Naive B cell (primary cell): ENCODE results near the gene BUB1B. TPM values are rescaled to one million over a fixed set of nuclear protein-coding genes. Genes with fewer than 3 reads are reported as not detected.
A peak's percentile ranks its signal among the peaks of the same experiment; 100 is the strongest.

Source experiments
- ATAC-seq, 2 donors: fragments of 150-1000 bp; cut with Tn5 transposase; 2 replicates each; pipeline ENCODE4 v1.10.0; 2021; ENCODE audit warnings: low read depth in 2 of 2, mild to moderate bottlenecking in 2 of 2, moderate library complexity in 2 of 2
- DNase-seq: peaks from one replicate; pipeline ENCODE4 v3.0.0; 2022
- H3K27ac Mint-ChIP-seq, 6 donors: one replicate each; pipeline ENCODE4 v1.8.0; 2020 to 2022; ENCODE audit warnings: mild to moderate bottlenecking in 6 of 6, mixed read lengths in 6 of 6, moderate library complexity in 5 of 6, inconsistent platforms in 2 of 6
- H3K27me3 Mint-ChIP-seq, 3 donors: one replicate each; pipeline ENCODE4 v1.8.0; 2021 to 2022; ENCODE audit warnings: mixed read lengths in 3 of 3, mild to moderate bottlenecking in 1 of 3
- H3K36me3 Mint-ChIP-seq, 2 donors: one replicate each; pipeline ENCODE4 v1.8.0; 2020 to 2022; ENCODE audit warnings: mixed read lengths in 2 of 2, inconsistent platforms in 1 of 2, mild to moderate bottlenecking in 1 of 2
- H3K4me1 Mint-ChIP-seq, 3 donors: one replicate each; pipeline ENCODE4 v1.8.0; 2020 to 2022; ENCODE audit warnings: mixed read lengths in 3 of 3, inconsistent platforms in 1 of 3, mild to moderate bottlenecking in 1 of 3, moderate library complexity in 1 of 3
- H3K4me3 Mint-ChIP-seq, 8 donors: one replicate each; pipeline ENCODE4 v1.8.0; 2020 to 2022; ENCODE audit warnings: mild to moderate bottlenecking in 8 of 8, mixed read lengths in 8 of 8, moderate library complexity in 8 of 8, inconsistent platforms in 2 of 8
- H3K9me3 Mint-ChIP-seq, 7 donors: one replicate each; pipeline ENCODE4 v1.8.0; 2020 to 2022; ENCODE audit warnings: mixed read lengths in 7 of 7, mild to moderate bottlenecking in 5 of 7, inconsistent platforms in 2 of 7, moderate library complexity in 1 of 7
- polyA plus RNA-seq, 6 donors: library from polyadenylated mRNA; unstranded; fragments of 300-500 nt; fragmentation: Illumina TruSeq; gene quantifications; one replicate each; pipeline ENCODE4 v1.2.3, GENCODE V29; 2021; ENCODE audit warnings: low read depth in 6 of 6

BUB1B gene
- polyA plus RNA-seq, 6 donors from 2014 or later = 0.30 to 3.7 (median 0.78) TPM

DNA sequence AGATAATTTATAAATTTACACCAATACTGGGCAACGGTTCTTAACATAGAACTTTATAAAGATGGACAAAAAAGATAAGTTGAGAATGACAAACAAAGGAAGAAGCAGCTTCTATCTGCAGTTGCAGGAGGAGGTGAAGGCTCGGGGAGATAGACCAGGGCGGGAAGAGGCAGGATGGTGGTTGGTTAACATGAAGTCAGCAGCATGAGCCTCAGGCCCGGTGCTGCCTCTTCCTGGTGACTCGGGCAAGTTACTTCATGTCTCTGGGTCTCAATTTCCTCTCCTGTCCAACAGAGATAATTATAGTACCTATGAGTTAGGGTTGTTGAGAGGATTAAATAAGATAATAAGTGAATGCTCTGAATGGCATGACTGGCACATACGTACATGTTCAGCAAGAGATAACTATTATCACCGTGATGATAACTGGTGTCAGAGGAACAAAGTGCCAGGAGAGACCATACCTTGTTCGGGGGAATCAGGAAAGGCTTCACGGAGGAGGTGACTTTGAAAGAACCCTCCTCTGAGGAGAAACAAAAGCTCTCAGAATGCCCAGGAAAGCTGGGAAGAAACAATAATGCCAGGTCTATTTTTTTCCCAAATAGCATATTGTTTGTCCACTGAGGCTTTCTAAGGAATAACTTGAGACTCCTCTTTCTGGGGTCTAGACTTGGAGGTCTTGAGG lies 82.4 kb downstream of the BUB1B start:
- H3K4me1 Mint-ChIP-seq = peaks cover 12 to 15% (median 12%) of the 10 kb centered on the region in 3 donors
- ATAC-seq = no peak
- H3K27ac Mint-ChIP-seq = no peak overlapping the region
- peaks cover 0 to 15% (median 12%) of the 10 kb centered on the region in 3 donors for H3K27me3 Mint-ChIP-seq
- H3K9me3 Mint-ChIP-seq = no peaks in the 10 kb centered on the region
- no peak for DNase-seq
- H3K4me3 Mint-ChIP-seq = no peak overlapping the region
- no peaks in the 10 kb centered on the region for H3K36me3 Mint-ChIP-seq

- Mint-ChIP-seq H3K27me3 (peaks cover 0 to 4% (median 0%) of the 10 kb centered on the region in 3 donors), H3K9me3 (no peaks in the 10 kb centered on the region), H3K27ac (peak overlapping the region in 1 of 6 donors; percentile 65), H3K4me3 (no peak overlapping the region), H3K4me1 (peaks cover 0 to under 1% (median 0%) of the 10 kb centered on the region in 3 donors), H3K36me3 (no peaks in the 10 kb centered on the region)
- ATAC-seq (no peak), DNase-seq (no peak)
These were observed 84.2 kb downstream of the BUB1B start for GRCh38 chr15:40244961-40245523.

GRCh38 chr15:40245666-40246450 lies 85.0 kb downstream of the BUB1B start:
- H3K36me3 Mint-ChIP-seq = no peaks in the 10 kb centered on the region

GRCh38 chr15:40246496-40247280 lies 85.8 kb downstream of the BUB1B start:
- H3K27ac Mint-ChIP-seq = no peak overlapping the region
- no peaks in the 10 kb centered on the region for H3K4me1 Mint-ChIP-seq
- H3K36me3 Mint-ChIP-seq = no peaks in the 10 kb centered on the region
- no peak for DNase-seq
- ATAC-seq = no peak
- H3K4me3 Mint-ChIP-seq = no peak overlapping the region
- peaks cover 7 to 15% (median 10%) of the 10 kb centered on the region in 3 donors for H3K27me3 Mint-ChIP-seq
- H3K9me3 Mint-ChIP-seq = no peaks in the 10 kb centered on the region

More at GRCh38 chr15:40245666-40246450, 85.0 kb downstream of the BUB1B start:
- ATAC-seq (no peak), DNase-seq (no peak)
- Mint-ChIP-seq H3K4me1 (no peaks in the 10 kb centered on the region), H3K27me3 (peaks cover 0 to 7% (median 3%) of the 10 kb centered on the region in 3 donors), H3K9me3 (no peaks in the 10 kb centered on the region), H3K4me3 (no peak overlapping the region), H3K27ac (no peak overlapping the region)

GRCh38 chr15:40247406-40247971 lies 86.6 kb downstream of the BUB1B start:
- Mint-ChIP-seq H3K9me3 (no peaks in the 10 kb centered on the region), H3K4me3 (peak overlapping the region in 1 of 8 donors; percentile 42), H3K27ac (no peak overlapping the region), H3K27me3 (peaks cover 9 to 15% (median 10%) of the 10 kb centered on the region in 3 donors), H3K4me1 (no peaks in the 10 kb centered on the region), H3K36me3 (no peaks in the 10 kb centered on the region)
- ATAC-seq = no peak
- no peak for DNase-seq

GRCh38 chr15:40248006-40248783 lies 87.3 kb downstream of the BUB1B start:
- Mint-ChIP-seq H3K9me3 (no peaks in the 10 kb centered on the region), H3K27me3 (peaks cover 9 to 18% (median 16%) of the 10 kb centered on the region in 3 donors)

DNA sequence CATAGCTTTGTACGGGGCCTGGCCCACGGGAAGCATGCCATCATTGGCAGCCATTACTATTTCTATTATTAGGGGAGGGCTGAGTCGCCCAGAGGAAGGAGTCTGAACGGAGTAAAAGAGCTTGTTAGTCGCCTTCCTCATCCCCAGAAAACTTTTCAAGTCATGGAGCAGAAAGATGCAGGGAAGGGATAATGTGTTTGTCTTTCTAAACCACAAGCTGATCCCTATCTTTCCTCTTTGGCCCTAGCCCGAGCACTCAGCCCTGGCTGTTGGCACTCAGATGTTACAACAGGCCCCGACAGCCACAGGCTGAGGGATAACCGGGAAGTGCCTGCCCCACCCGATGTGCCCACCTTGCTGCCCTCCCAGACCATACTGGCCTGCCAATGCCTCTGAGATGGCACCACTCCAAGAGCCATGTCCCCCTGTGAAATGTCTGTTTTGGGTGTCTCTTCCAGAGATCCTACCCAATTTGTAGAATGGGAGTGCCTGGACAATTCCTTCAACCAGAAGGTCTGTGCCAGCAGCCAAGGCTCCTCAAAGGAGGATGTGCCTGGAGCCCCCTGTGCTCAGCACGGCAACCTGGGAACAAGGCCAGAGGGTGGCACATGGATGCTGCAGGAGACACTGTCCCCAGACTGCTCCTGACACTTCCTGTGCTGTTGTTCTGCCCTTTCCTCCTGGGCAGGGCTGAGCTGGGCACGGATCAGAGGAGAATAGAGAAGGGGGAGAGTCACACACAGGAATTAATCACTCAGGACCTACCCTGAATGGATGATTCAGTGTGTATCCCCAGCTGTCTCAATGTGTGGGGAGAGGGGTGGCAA lies 88.8 kb downstream of the BUB1B start:
- Mint-ChIP-seq H3K27me3 (peaks cover 18 to 31% (median 29%) of the 10 kb centered on the region in 3 donors), H3K9me3 (no peaks in the 10 kb centered on the region), H3K36me3 (no peaks in the 10 kb centered on the region), H3K4me1 (peaks cover 6 to 9% (median 7%) of the 10 kb centered on the region in 3 donors), H3K27ac (no peak overlapping the region), H3K4me3 (peak overlapping the region in 1 of 8 donors; percentile 57)
- no peak for DNase-seq
- no peak for ATAC-seq

More at GRCh38 chr15:40248006-40248783, 87.3 kb downstream of the BUB1B start:
- Mint-ChIP-seq H3K4me3 (no peak overlapping the region), H3K4me1 (peaks cover 3 to 5% (median 4%) of the 10 kb centered on the region in 3 donors), H3K36me3 (no peaks in the 10 kb centered on the region), H3K27ac (no peak overlapping the region)
- ATAC-seq = no peak
- no peak for DNase-seq

DNA sequence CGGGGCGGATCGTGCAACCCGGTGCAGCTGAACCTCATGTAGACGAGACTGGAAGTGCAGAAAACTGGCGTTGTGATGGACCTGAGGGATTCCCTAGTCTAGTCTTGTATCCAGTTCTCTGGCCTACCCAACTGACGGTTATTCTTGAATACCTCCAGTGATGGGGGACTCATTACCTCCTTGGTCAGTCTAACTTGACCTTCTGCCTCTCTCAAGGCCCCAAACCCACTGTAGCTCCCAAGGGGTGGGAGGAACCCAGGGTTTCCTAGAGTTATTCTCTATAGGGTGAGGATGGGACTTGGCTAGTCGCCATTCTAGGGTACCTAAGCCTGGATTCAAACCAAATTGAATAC lies 89.4 kb downstream of the BUB1B start:
- no peak overlapping the region for H3K27ac Mint-ChIP-seq
- H3K27me3 Mint-ChIP-seq = peaks cover 23 to 37% (median 29%) of the 10 kb centered on the region in 3 donors
- no peak overlapping the region for H3K4me3 Mint-ChIP-seq
- H3K36me3 Mint-ChIP-seq = no peaks in the 10 kb centered on the region
- no peaks in the 10 kb centered on the region for H3K9me3 Mint-ChIP-seq
- peaks cover 6 to 9% (median 7%) of the 10 kb centered on the region in 3 donors for H3K4me1 Mint-ChIP-seq
- ATAC-seq = no peak
- DNase-seq = no peak

- H3K4me1 Mint-ChIP-seq = peaks cover 6 to 9% (median 7%) of the 10 kb centered on the region in 3 donors
- no peaks in the 10 kb centered on the region for H3K36me3 Mint-ChIP-seq
- peaks cover 23 to 40% (median 29%) of the 10 kb centered on the region in 3 donors for H3K27me3 Mint-ChIP-seq
- H3K27ac Mint-ChIP-seq = peak overlapping the region in 1 of 6 donors; percentile 63
- ATAC-seq (no peak), DNase-seq (no peak)
- H3K9me3 Mint-ChIP-seq = no peaks in the 10 kb centered on the region
- H3K4me3 Mint-ChIP-seq = peak overlapping the region in 6 of 8 donors; percentile 50 to 84 (median 75)
These were observed 90.1 kb downstream of the BUB1B start for GRCh38 chr15:40250771-40251483.

GRCh38 chr15:40251486-40252140 lies 90.7 kb downstream of the BUB1B start:
- no peak for ATAC-seq
- Mint-ChIP-seq H3K4me3 (peak overlapping the region; percentile 29 to 84 (median 63)), H3K27ac (peak overlapping the region in 1 of 6 donors; percentile 33), H3K4me1 (peaks cover 6 to 9% (median 7%) of the 10 kb centered on the region in 3 donors), H3K9me3 (no peaks in the 10 kb centered on the region), H3K27me3 (peaks cover 23 to 40% (median 29%) of the 10 kb centered on the region in 3 donors), H3K36me3 (no peaks in the 10 kb centered on the region)
- DNase-seq = no peak

DNA sequence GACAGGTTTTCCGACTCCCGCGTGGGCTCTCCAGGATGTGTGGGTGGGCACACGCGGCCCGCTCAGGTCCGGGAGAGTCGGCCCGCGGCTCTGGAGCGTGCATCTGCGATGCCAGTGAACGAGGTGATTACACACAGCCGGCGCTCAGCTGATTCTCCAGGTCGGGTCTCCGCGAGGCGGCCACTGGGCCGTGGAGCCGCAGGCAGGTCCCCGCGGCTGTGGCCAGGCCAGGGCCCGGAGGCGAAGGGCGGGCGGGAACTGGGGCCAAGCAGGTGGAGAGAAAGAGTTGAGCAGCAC lies 91.2 kb downstream of the BUB1B start:
- Mint-ChIP-seq H3K4me3 (peak overlapping the region in 6 of 8 donors; percentile 30 to 80 (median 56)), H3K36me3 (no peaks in the 10 kb centered on the region), H3K9me3 (no peaks in the 10 kb centered on the region), H3K27me3 (peaks cover 23 to 40% (median 29%) of the 10 kb centered on the region in 3 donors), H3K27ac (no peak overlapping the region), H3K4me1 (peaks cover 6 to 9% (median 7%) of the 10 kb centered on the region in 3 donors)
- no peak for ATAC-seq
- DNase-seq = no peak
